Panc1 (cell line): ENCODE results near the gene PRKCA. TPM values are rescaled to one million over a fixed set of nuclear protein-coding genes. Genes with fewer than 3 reads are reported as not detected.

Experiments used
- ATAC-seq: fragments of 200-7000 bp; cut with Tn5 transposase; 2 replicates; pipeline ENCODE4 v1.9.1; 2020; ENCODE audit warnings: mild to moderate bottlenecking, moderate library complexity
- BruUV-seq: library from RNA; stranded (reverse); fragments of 400-500 nt; replicated peaks from 2 replicates; lab custom pipeline; 2021; lab: Mats Ljungman, UMichigan
- CTCF ChIA-PET: fragments of 300-600 bp; sonication (Branson Sonifier 250); formaldehyde crosslinking; loops from one replicate; lab custom pipeline; 2022; ENCODE audit warnings: antibody characterized with exemption; lab: Charles Lee
- POLR2A ChIA-PET: fragments of 300-600 bp; sonication (Branson Sonifier 250); formaldehyde crosslinking; loops from one replicate; lab custom pipeline; 2022; ENCODE audit warnings: antibody characterized with exemption; lab: Charles Lee
- DNase-seq: peaks from one replicate; pipeline ENCODE4 v3.0.0-alpha.2; 2010; ENCODE audit warnings: low read depth, low spot score
- H3K27ac ChIP-seq: 2 replicates; pipeline ENCODE4 v1.5.1; 2011; ENCODE audit warnings: mild to moderate bottlenecking, low read length, inconsistent platforms
- H3K27me3 ChIP-seq: fragments of 200-500 bp; sonication (Bioruptor generic); 2 replicates; pipeline ENCODE4 v1.6.0; 2014; ENCODE audit warnings: low read length, inconsistent platforms; ENCODE audit not compliant: control insufficient read depth, insufficient read depth
- H3K36me3 ChIP-seq: fragments of 200-500 bp; sonication (Bioruptor generic); 2 replicates; pipeline ENCODE4 v1.5.1; 2014; ENCODE audit warnings: inconsistent platforms, mild to moderate bottlenecking, low read length, moderate library complexity; ENCODE audit not compliant: control insufficient read depth, insufficient read depth
- H3K4me1 ChIP-seq: 2 replicates; pipeline ENCODE4 v1.5.1; 2011; ENCODE audit warnings: inconsistent platforms, mild to moderate bottlenecking, low read length, moderate library complexity; ENCODE audit not compliant: control insufficient read depth, insufficient read depth
- H3K4me3 ChIP-seq, 2 experiments: 2 replicates each; pipeline ENCODE4 v1.5.1; 2011 to 2012; ENCODE audit warnings: low read depth in 2 of 2, low read length in 2 of 2, mild to moderate bottlenecking in 2 of 2, inconsistent platforms in 1 of 2, moderate library complexity in 1 of 2
- H3K9me3 ChIP-seq: fragments of 200-500 bp; sonication (Bioruptor generic); 2 replicates; pipeline ENCODE4 v1.5.1; 2014; ENCODE audit warnings: low read depth, mild to moderate bottlenecking, inconsistent platforms, low read length, moderate library complexity; ENCODE audit not compliant: control insufficient read depth, insufficient read depth
- POLR2AphosphoS5 ChIP-seq: IDR thresholded peaks from 2 replicates; pipeline ENCODE4 v1.6.1; 2012; ENCODE audit warnings: mild to moderate bottlenecking, low read depth, low read length, moderate library complexity
- SIN3A ChIP-seq: IDR thresholded peaks from 2 replicates; pipeline ENCODE4 v1.6.1; 2012; ENCODE audit warnings: low read depth, mild to moderate bottlenecking, low read length, moderate library complexity, borderline replicate concordance; ENCODE audit not compliant: insufficient read depth
- TCF7L2 ChIP-seq: IDR thresholded peaks from 2 replicates; pipeline ENCODE4 v1.6.1; 2011; ENCODE audit warnings: mild to moderate bottlenecking, low read depth, low read length, inconsistent platforms
- in situ Hi-C: cut with HindIII; loops from 2 replicates; pipeline ENCODE4 v1.10.0; 2016; ENCODE audit warnings: low sequenced_read_pairs, low pct_unique_long_range_greater_than_20kb
- intact Hi-C: fragments of 100-400 bp; cut with micrococcal nuclease; formaldehyde crosslinking; loops from one replicate; pipeline ENCODE4 v1.10.0; 2022; ENCODE audit not compliant: unreplicated experiment
- total RNA-seq: library from RNA; stranded (reverse); gene quantifications from one replicate; pipeline ENCODE4 v1.2.1, GENCODE V29; 2021; ENCODE audit not compliant: unreplicated experiment
- TF ChIP-seq, protein P1 (sequence below), 2 experiments: IDR thresholded peaks; 2 replicates each; pipeline ENCODE4 v1.6.1; 2011 to 2012; ENCODE audit warnings: low read depth in 2 of 2, control low read depth in 1 of 2, low read length in 1 of 2, mild to moderate bottlenecking in 1 of 2, moderate library complexity in 1 of 2; ENCODE audit not compliant: insufficient read depth in 1 of 2
- TF ChIP-seq, protein P2 (sequence below): fragments of 450-650 bp; IDR thresholded peaks from 2 replicates; pipeline ENCODE4 v1.5.1; 2017; ENCODE audit warnings: mild to moderate bottlenecking

The PRKCA gene
- total RNA-seq, 1 experiment from 2014 or later, result 53.0 TPM

- TF ChIP-seq TCF7L2 (no peak), SIN3A (no peak)
- TF ChIP-seq, protein P1, sequence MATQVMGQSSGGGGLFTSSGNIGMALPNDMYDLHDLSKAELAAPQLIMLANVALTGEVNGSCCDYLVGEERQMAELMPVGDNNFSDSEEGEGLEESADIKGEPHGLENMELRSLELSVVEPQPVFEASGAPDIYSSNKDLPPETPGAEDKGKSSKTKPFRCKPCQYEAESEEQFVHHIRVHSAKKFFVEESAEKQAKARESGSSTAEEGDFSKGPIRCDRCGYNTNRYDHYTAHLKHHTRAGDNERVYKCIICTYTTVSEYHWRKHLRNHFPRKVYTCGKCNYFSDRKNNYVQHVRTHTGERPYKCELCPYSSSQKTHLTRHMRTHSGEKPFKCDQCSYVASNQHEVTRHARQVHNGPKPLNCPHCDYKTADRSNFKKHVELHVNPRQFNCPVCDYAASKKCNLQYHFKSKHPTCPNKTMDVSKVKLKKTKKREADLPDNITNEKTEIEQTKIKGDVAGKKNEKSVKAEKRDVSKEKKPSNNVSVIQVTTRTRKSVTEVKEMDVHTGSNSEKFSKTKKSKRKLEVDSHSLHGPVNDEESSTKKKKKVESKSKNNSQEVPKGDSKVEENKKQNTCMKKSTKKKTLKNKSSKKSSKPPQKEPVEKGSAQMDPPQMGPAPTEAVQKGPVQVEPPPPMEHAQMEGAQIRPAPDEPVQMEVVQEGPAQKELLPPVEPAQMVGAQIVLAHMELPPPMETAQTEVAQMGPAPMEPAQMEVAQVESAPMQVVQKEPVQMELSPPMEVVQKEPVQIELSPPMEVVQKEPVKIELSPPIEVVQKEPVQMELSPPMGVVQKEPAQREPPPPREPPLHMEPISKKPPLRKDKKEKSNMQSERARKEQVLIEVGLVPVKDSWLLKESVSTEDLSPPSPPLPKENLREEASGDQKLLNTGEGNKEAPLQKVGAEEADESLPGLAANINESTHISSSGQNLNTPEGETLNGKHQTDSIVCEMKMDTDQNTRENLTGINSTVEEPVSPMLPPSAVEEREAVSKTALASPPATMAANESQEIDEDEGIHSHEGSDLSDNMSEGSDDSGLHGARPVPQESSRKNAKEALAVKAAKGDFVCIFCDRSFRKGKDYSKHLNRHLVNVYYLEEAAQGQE (IDR thresholded peaks at IDR 0.05; ENCODE audit: insufficient read depth in 1 of 2, low read depth in 2 of 2, low read length in 1 of 2), result no peak
- H3K4me1 ChIP-seq, result no peaks in the 10 kb centered on the region; the same call in 1 of the 2 replicates
- no peak overlapping the region for H3K4me3 ChIP-seq
- intact Hi-C loops, result no loop called here
- H3K36me3 ChIP-seq, result no peaks in the 10 kb centered on the region; the same call in 1 of the 2 replicates
- no TSS peak for BruUV-seq
- no peak for DNase-seq
- no peaks in the 10 kb centered on the region for H3K27me3 ChIP-seq
- H3K27ac ChIP-seq, result no peak overlapping the region
- H3K9me3 ChIP-seq, result no peaks in the 10 kb centered on the region
- in situ Hi-C loops, result no loop called here
- ChIA-PET POLR2A (no interaction called here), CTCF (no interaction called here)
- no peak for ATAC-seq
Measured at GRCh38 chr17:66684731-66685130, 382.3 kb downstream of the PRKCA start.

DNA sequence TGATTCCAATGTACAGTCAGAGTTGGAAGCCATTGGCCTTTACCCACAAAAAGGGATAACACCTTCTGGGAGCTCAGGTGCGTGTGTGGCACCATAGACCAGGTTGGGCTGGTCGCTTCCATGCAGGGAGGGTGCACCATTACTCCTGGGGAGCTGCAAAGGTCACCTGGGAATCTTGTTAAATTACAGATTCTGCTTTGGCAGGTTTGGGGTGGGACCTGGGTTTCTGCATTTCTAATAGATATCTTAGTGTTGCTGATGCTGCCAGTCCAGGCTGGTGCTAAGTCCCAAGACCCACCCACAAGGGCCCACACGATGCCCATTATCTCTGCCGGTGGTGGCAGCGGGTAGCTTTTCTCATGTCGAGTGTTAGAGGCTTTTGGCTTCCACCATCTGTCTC is 384.2 kb downstream of the PRKCA start:
- no peak overlapping the region for H3K4me3 ChIP-seq

GRCh38 chr17:66687570-66688284 is 385.3 kb downstream of the PRKCA start:
- DNase-seq (no peak), ATAC-seq (no peak)
- no peak for TF ChIP-seq POLR2AphosphoS5
- TF ChIP-seq TCF7L2, result no peak
- TF ChIP-seq, protein P2, sequence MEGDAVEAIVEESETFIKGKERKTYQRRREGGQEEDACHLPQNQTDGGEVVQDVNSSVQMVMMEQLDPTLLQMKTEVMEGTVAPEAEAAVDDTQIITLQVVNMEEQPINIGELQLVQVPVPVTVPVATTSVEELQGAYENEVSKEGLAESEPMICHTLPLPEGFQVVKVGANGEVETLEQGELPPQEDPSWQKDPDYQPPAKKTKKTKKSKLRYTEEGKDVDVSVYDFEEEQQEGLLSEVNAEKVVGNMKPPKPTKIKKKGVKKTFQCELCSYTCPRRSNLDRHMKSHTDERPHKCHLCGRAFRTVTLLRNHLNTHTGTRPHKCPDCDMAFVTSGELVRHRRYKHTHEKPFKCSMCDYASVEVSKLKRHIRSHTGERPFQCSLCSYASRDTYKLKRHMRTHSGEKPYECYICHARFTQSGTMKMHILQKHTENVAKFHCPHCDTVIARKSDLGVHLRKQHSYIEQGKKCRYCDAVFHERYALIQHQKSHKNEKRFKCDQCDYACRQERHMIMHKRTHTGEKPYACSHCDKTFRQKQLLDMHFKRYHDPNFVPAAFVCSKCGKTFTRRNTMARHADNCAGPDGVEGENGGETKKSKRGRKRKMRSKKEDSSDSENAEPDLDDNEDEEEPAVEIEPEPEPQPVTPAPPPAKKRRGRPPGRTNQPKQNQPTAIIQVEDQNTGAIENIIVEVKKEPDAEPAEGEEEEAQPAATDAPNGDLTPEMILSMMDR, result no peak
- no peak for TF ChIP-seq SIN3A
- Histone ChIP-seq H3K9me3 (no peaks in the 10 kb centered on the region), H3K27ac (no peak overlapping the region), H3K27me3 (no peaks in the 10 kb centered on the region), H3K36me3 (no peaks in the 10 kb centered on the region; the same call in 1 of the 2 replicates), H3K4me1 (peaks cover 20% of the 10 kb centered on the region), H3K4me3 (no peak overlapping the region)
- CTCF ChIA-PET, result no interaction called here
- in situ Hi-C loops (no loop called here), intact Hi-C loops (no loop called here)
- POLR2A ChIA-PET, result interaction anchor here (0.6 kb wide), 1 partner anchor 113 kb away, joined by 3 read pairs; no protein-coding TSS in a partner anchor
- BruUV-seq, result no TSS peak

More for the DNA sequence above, 384.2 kb downstream of the PRKCA start:
- POLR2A ChIA-PET, result no interaction called here
- Histone ChIP-seq H3K36me3 (no peaks in the 10 kb centered on the region; the same call in 1 of the 2 replicates), H3K27ac (no peak overlapping the region), H3K27me3 (no peaks in the 10 kb centered on the region), H3K9me3 (no peaks in the 10 kb centered on the region), H3K4me1 (peaks cover 10% of the 10 kb centered on the region)
- CTCF ChIA-PET, result no interaction called here
- in situ Hi-C loops, result no loop called here
- intact Hi-C loops, result no loop called here
- no peak for DNase-seq
- no TSS peak for BruUV-seq
- TF ChIP-seq, protein P2, result no peak
- no peak for TF ChIP-seq POLR2AphosphoS5
- ATAC-seq, result no peak
